IPS-NIHi7 (cell line): ENCODE results near the gene ITGB2.

Experiments
- DNase-seq: peaks from one replicate; pipeline ENCODE4 v3.0.0; 2012; ENCODE audit warnings: mixed read lengths; ENCODE audit errors: extremely low spot score

The ITGB2 gene

DNA sequence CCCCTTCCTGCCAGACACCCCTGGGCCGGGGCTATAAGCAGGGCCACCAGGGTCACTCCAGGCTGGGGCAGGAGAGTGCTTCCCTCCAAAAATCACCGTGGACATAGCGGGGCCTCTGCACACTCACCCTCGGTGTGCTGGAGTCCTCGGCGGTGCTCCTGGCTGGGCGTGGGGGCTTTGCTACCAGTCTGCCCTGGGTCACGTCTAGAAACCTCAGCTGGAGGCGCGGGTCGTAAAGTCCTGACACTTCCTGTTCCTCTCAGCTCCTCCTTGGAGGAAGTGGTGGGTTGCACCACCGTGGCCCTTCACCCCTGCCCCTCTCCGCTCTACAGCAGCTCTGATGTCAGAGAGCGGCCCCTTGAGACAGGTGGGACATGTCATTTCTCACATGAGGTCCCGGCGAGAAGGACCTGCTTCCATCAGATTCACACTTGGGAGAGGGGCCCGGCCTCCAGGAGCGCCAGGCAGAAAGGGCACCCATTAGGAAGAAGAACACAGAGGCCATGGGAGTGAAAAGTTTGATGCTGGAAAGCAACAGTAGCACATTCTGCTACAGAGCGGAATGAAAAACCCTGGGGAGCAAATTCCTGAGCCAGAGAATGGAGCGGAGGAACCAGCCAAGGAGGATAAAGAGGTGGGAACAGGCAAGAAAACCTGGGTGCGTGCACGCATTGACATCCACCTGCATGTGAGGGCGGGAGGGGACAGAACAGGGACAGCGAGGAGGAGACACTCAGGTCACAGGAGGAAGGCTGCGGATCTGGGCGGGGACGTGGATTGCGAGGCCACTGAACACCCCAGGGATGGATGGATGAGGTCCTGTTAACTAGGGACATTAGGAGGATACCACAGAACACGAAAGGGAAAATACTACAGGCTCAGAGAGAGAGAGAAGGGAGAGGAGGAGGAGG lies at the start of gene ITGB2:
ITGB2 (minus strand) TSS at position 206 of the 911 bp plus-strand sequence. CDS start 10,117 bp downstream, outside the sequence.
- DNase-seq, result no peak

DNA sequence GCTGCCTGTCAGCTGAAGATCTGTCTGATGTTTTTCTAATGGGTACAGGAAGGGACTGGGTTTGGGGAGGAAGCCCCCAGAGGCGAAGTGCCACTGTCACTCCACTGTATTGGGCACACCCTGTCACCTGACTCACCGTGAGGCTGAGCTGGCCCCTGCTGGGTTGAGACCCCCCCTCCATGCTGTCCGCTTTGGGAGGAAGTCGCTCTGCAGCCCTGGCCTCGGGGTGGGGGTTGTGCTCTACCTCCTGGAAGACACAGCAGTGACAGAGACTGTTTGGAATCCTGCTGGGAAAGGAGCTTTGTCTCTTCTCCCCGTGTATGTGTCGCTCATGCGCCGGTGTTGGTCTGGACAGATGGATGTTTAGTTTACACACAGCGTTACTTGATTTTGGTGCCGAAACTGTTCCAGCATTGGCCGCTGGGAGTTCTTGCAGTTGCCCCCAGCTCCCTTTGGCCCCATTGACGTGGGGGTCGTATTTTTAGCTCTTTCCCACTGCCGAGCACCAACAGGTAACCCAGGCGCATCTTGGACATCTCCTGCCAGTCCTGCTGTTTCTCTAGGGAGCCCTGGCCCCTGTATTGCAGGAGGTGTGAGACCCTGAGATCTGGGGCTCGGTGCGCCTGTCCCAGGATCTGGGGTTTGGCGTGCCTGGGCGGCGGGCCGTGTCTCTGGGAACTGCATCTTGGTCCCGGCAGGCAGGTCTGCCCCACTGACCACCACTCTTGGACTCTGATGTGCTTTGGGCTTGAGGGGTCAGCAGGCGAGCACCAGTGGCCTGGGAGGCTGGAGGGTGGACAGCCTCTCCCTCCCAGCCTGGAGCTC lies 49.4 kb upstream of the ITGB2 start:
- DNase-seq, result no peak

DNA sequence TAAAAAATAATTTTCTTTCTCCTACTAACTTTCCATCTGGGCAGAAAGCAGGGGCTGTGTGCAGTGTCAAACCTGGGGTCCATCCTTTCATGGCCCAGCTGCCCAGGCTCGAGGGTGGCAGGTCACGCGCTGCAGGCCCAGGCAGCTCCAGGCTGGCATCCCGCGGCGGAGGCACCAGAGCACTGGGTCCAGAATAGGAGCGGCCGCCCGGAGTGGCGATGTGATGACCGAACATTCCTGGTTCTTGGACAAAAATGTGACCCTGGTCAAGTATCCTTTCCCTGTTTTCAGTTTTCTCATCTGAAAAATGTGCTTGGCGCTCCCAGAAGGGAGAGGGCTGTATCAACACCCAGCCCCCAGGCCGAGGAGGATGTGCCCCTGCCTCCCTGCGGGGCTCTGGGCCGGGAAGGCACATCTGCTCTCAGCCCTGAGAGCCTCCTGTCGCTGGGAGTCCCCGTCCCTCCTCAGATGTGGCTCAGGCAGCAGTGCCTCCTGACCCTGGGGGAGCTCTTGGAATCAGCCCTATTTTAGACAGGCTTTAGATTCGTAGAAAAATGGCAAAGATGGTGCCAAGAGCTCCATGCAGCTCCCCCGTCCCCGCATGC lies 48.5 kb upstream of the ITGB2 start:
- no peak for DNase-seq

DNA sequence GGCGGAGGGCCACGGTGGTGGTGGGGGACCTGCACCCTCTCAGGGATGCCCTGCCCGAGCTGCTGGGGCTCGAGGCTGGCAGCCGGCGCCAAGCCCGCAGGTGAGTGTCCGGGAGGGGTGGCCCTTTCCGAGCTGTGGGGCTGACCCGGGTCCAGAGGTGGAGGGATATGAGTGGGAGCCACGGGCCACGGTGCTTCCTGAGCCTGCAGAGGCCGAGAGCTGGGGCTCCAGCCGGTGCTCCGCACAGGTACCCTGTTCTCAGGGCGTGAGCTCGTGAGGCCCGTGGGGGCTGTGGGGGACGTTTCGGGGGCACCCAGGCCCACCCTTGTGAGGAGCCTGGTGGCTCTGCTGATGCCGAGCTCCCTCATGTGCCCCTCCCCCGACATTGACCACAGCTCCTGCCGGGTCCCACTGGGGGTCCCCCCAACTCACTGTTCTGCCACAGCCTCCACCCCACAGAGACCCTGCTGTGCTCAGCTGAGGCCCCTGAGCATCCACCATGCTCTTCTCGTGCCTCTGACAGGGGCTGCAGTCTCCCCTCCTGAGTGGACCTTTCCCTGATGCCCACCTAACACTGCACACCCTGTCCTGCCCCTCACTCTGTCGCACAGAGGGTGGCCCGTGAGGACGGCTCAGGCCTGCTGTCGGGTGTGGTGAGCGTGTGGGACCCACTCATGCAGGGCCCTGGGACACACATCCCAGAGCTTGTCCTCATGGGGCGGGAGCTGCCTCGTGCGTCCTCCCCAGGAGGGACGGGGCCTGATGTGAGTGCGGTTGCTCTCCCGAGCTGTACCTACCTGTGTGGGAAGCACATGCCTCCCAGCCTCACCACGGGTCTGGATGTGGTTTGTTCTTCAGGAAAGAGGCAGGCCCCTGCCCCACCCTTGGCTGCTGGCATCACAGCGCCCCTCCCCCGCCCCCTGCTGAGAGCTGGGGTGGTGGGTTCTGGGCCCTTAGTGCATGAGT lies 46.7 kb upstream of the ITGB2 start:
- no peak for DNase-seq

DNA sequence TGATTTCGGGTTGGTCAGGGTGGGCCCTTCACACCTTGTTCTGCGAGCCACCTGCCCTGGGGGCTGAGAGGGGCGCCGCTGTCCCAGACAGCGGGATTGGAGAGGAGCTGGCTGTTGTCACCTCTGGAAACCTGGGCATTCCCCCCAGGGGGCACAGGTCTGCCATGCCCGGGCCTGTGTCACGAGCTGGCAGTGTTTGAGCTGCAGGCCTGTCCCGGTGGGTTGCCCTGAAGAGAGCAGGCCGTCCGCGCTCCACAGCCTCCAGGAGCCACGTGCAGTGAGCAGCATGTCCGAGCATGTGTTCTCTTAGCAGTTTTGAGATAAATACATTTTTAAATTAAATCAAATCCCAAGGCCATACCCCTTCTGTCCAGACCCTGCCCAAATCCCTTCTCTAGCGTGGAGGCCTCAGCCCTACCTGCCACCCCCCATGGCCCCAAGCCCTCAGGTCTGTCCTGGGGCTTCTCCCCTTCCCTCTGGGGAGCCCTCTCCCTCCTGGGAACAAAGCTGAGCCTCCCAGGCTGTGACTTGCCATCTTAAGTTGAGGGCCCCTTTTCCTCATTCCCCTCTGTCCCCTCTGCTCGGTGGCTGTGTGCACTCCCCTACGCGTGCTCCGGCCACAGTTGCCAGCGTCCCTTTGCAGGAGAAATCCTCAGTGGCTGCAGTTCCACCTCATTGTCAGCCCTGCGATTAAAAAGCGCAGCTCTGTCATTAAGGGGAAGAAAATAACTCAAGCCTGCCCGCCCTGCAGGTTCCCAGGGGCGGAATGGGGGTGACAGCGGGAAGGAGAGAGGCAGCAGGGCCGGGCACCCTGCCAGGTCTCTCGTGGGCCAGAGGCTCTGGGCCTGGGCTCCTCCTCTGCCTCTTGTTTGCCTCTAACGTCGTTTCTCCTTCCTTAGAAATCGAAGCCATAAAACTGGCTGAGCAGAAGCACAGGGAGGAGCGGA lies 45.7 kb upstream of the ITGB2 start:
- DNase-seq, result no peak

DNA sequence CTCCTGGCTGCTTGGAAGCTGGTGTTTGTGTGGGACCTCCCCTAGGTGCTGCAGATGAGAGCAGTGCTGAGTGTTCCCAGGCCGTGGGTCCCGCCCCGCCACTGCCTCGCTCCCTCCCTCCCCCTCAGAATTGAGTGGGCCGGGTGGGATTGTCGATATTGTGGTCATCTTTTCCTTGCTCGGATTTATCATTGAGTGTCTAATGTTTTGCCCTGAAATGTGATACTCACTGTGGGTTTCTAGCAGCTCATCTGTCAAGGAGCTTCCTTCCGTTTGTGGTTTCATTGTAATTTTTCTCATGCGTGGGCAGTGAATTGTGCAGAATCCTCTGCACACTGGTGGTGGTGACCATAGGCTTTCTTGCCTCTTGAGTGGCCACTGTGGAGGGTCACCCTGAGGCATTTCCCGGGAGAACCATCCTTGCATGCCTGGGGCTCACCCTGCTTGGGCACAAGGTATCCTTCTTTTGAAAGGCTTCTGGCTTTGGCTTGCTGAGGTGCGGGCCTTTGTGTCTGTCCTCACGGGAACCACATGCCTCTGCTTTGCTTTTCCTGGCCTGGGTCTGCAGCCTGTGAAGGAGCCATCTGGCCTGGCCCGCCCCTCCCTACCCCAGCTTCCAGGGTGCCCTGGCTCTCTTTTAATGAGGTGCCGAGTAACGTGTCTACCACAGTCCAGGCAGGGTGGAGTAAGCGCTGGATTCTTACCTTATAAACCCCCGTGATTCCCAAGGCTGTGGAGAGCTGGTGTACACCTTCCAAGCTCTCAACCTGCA lies 44.7 kb upstream of the ITGB2 start:
- no peak for DNase-seq

- DNase-seq, result no peak
These were observed 43.7 kb upstream of the ITGB2 start for GRCh38 chr21:44964381-44964780.

GRCh38 chr21:44962403-44962966 lies 41.8 kb upstream of the ITGB2 start:
- DNase-seq, result no peak

- no peak for DNase-seq
These were observed 39.7 kb upstream of the ITGB2 start for GRCh38 chr21:44960141-44961092.

DNA sequence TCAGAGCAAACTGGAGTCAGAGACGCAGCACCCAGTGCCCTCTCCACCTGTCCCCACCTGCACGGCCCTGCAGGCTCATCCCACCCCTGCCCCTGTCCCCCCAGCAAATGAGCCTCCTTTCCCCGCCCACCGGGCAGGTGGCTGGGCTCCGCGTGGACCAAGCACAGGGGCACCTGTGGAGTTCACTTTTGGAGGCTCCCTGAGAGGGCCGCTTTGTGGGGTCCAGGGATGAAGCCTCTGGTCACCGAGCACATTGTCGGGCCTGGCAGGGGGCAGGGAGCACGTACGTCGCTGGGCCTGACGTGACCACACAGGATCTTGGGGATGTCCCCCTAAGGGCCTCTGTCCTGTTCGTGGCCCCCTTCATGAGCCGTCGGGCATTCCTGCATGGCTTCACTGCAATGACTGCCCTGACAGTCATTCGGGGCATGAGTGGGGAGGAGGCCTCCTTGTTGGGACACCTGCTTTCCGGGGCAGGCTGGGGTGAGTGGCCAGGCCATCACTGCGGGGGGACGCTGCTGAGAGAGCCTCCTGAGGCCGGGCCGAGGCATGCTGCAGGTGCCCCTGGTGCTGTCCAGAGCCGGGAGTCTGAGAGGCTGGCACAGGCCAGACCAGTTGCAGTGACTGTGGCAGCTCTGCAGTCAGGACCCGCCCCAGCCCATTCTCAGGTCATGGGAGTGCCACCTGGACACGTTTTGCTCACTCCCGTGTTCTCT lies 38.8 kb upstream of the ITGB2 start:
- DNase-seq, result no peak

DNA sequence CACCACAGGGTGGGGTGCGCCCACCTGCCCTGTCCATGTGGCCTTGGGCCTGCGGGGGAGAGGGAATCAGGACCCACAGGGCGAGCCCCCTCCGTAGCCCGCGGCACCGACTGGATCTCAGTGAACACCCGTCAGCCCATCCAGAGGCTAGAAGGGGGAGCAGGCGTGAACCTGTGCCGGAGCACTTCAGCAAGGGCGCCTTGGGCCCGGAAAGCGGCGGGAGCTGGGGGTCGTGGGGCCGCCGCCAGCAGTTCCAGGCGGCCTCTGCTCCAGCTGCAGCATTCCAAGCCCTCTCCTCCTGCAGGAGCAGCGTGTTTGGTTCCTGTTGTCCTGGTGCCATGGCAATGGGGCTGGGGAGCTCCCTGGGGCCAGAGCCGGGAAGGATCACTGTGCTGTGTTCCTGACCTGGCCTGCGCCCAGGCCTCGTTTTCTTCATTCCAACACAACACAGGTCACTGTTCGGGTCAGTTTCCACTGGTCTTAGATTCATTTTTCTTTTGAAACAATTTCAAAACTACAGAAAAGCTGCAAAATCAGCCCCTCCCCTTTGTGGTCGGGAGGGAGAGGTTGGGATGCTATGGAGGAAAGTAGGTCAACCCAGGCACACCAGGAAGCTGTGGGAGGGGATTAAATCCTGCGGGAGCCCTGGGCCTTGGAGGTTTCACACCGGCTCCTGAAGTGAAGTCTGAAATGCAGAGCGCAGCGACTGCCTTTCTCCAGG lies 37.9 kb upstream of the ITGB2 start:
- no peak for DNase-seq

GRCh38 chr21:44957901-44958451 lies 37.3 kb upstream of the ITGB2 start:
- no peak for DNase-seq

GRCh38 chr21:44957047-44957831 lies 36.5 kb upstream of the ITGB2 start:
- DNase-seq, result no peak

DNA sequence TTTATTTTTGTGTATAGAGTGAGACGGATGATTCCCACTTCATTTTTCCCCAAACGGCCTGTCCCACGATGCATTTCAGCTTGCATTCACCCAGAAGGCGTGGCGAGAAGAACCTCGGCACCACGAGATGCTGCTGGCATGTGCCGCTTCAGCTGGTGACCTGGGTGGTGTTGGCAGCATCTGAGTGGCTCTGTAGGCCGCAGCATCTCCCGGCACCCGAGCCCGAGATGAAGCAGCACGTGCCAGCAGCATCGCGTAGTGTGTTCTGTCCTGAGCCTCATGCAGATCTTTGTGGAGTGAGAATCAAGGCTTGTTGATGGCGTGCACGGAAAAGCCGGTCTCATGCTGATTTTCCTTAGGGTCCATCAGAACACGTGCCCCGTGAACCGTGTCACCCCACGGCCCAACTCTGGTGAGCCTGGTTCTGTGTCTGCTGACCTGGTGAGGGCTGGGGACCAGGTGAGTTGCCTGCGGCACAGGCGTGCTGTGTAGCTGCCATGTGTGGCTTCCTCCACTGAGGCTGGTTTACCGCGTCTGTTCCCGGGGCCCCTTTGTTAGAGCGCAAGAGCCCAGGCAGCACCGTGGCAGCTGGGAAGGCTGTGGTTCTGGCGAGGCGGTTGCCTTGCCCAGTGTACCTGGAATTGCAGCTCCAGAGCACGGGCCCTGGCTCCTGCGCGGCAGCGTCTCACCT lies 35.8 kb upstream of the ITGB2 start:
- no peak for DNase-seq

DNA sequence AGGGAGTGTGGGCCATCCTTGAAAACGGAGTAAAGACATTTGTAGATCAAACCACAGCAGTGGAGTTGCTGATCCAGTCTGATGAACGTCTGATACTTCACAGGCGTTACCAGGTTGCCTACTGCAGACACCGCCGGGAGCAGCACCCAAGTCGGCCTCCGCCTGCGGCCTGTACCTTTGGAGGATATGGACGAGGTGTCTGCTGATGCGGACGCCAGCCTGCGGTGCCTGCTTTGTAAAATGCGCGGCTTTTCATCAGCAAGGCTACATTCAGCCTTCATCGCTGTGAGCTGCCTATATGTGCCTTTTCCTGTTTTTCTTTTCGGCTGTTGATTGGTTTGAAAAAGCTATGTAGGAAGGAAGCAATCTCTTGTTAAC lies 35.1 kb upstream of the ITGB2 start:
- DNase-seq, result no peak
